Astrocyte (in vitro differentiated cells and primary cell): ENCODE results near the gene ASB4.

Source experiments
- EZH2 ChIP-seq: IDR thresholded peaks from 2 replicates; pipeline ENCODE4 v1.6.1; 2012; ENCODE audit warnings: mild to moderate bottlenecking, low read length, inconsistent platforms; ENCODE audit not compliant: insufficient read depth
- TF ChIP-seq, protein P1 (sequence below): IDR thresholded peaks from 2 replicates; pipeline ENCODE4 v1.5.1; 2011; ENCODE audit warnings: low read depth, mild to moderate bottlenecking, inconsistent platforms, low read length, moderate library complexity; ENCODE audit not compliant: insufficient read depth

DNA sequence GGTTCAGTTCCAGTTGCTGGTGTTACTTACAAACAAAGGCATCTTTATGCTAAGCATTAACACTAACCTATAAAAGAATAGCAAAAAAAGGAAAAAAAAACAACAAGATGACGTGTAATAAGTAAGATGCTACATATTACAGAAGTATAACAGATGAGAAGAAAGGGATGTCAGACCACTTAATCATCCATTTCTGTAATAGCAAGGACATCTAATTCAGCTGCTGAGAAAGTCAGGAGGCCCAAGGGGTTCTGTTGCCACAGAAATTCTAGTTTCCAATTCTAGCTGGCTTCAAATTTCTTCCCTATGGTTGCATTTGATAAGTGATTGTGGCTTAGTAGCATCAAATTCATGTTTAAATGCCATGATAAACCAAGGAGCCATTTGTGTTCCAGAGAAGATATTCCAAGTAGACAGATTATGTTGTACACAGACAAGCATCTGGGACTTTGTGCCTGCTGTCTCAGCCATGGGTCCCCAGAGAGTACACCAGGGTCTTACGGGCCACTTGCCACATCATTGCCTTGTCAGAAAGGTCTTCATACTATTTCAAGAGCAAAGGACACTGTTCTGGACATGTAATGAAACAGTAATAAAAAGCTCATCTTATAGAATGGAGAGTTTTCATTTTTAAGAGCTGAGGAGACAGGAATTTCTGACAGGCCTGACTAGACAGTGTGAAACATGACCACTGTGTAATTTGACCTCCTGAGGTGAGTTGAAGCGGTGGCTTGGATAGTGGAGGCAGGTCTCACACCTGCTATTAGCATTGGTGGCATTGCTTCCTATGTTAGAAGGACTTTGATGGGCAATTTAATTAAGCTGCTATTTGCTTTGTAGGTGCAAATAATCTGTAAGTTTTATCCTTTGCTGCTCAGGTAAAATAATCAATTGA is 4.2 kb upstream of the ASB4 start:
- TF ChIP-seq, protein P1, sequence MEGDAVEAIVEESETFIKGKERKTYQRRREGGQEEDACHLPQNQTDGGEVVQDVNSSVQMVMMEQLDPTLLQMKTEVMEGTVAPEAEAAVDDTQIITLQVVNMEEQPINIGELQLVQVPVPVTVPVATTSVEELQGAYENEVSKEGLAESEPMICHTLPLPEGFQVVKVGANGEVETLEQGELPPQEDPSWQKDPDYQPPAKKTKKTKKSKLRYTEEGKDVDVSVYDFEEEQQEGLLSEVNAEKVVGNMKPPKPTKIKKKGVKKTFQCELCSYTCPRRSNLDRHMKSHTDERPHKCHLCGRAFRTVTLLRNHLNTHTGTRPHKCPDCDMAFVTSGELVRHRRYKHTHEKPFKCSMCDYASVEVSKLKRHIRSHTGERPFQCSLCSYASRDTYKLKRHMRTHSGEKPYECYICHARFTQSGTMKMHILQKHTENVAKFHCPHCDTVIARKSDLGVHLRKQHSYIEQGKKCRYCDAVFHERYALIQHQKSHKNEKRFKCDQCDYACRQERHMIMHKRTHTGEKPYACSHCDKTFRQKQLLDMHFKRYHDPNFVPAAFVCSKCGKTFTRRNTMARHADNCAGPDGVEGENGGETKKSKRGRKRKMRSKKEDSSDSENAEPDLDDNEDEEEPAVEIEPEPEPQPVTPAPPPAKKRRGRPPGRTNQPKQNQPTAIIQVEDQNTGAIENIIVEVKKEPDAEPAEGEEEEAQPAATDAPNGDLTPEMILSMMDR, result no peak
- no peak for TF ChIP-seq EZH2
